HG03558 (cell line): ENCODE data around the gene AQP5.

Source experiments
- ATAC-seq: cut with Tn5 transposase; IDR thresholded peaks from one replicate; pipeline ENCODE4 v1.9.1; 2021; ENCODE audit warnings: moderate number of reproducible peaks; ENCODE audit not compliant: unreplicated experiment; ENCODE audit errors: extremely low read depth

Gene AQP5

GRCh38 chr12:49948866-49949845 lies 12.5 kb upstream of the AQP5 start:
- no peak for ATAC-seq

GRCh38 chr12:49949866-49950265 lies 11.8 kb upstream of the AQP5 start:
- no peak for ATAC-seq

- no peak for ATAC-seq
These were observed 11.1 kb upstream of the AQP5 start, which contains the start of gene AQP2 for GRCh38 chr12:49950273-49951251. Gene AQP2 (plus strand): TSS chr12:49950737. CDS start chr12:49950831, 94 bp downstream.

- ATAC-seq = no peak
These were observed 10.0 kb upstream of the AQP5 start for GRCh38 chr12:49951411-49952240.

GRCh38 chr12:49952391-49953055 lies 9.1 kb upstream of the AQP5 start:
- ATAC-seq = no peak

- no peak for ATAC-seq
These were observed 8.5 kb upstream of the AQP5 start for GRCh38 chr12:49953151-49953550.

- ATAC-seq = no peak
These were observed 7.5 kb upstream of the AQP5 start for GRCh38 chr12:49953961-49954846.

GRCh38 chr12:49954863-49955830 lies 6.5 kb upstream of the AQP5 start:
- ATAC-seq = no peak

- ATAC-seq = no peak
These were observed 5.6 kb upstream of the AQP5 start for GRCh38 chr12:49955899-49956662.

- ATAC-seq = no peak
These were observed 4.8 kb upstream of the AQP5 start for GRCh38 chr12:49956663-49957569.

GRCh38 chr12:49957570-49957967 lies 4.1 kb upstream of the AQP5 start:
- no peak for ATAC-seq

GRCh38 chr12:49959685-49960473 lies 1.8 kb upstream of the AQP5 start:
- ATAC-seq = no peak

GRCh38 chr12:49960474-49961110 lies 1.1 kb upstream of the AQP5 start:
- ATAC-seq = no peak
